Panc1 (cell line): ENCODE results near the gene PJA2. TPM values are rescaled to one million over a fixed set of nuclear protein-coding genes. Genes with fewer than 3 reads are reported as not detected.

Experiments used
- ATAC-seq: fragments of 200-7000 bp; cut with Tn5 transposase; 2 replicates; pipeline ENCODE4 v1.9.1; 2020; ENCODE audit warnings: mild to moderate bottlenecking, moderate library complexity
- BruUV-seq: library from RNA; stranded (reverse); fragments of 400-500 nt; replicated peaks from 2 replicates; lab custom pipeline; 2021; lab: Mats Ljungman, UMichigan
- CTCF ChIA-PET: fragments of 300-600 bp; sonication (Branson Sonifier 250); formaldehyde crosslinking; loops from one replicate; lab custom pipeline; 2022; ENCODE audit warnings: antibody characterized with exemption; lab: Charles Lee
- POLR2A ChIA-PET: fragments of 300-600 bp; sonication (Branson Sonifier 250); formaldehyde crosslinking; loops from one replicate; lab custom pipeline; 2022; ENCODE audit warnings: antibody characterized with exemption; lab: Charles Lee
- DNase-seq: peaks from one replicate; pipeline ENCODE4 v3.0.0-alpha.2; 2010; ENCODE audit warnings: low read depth, low spot score
- H3K27ac ChIP-seq: 2 replicates; pipeline ENCODE4 v1.5.1; 2011; ENCODE audit warnings: mild to moderate bottlenecking, low read length, inconsistent platforms
- H3K27me3 ChIP-seq: fragments of 200-500 bp; sonication (Bioruptor generic); 2 replicates; pipeline ENCODE4 v1.6.0; 2014; ENCODE audit warnings: low read length, inconsistent platforms; ENCODE audit not compliant: control insufficient read depth, insufficient read depth
- H3K36me3 ChIP-seq: fragments of 200-500 bp; sonication (Bioruptor generic); 2 replicates; pipeline ENCODE4 v1.5.1; 2014; ENCODE audit warnings: inconsistent platforms, mild to moderate bottlenecking, low read length, moderate library complexity; ENCODE audit not compliant: control insufficient read depth, insufficient read depth
- H3K4me1 ChIP-seq: 2 replicates; pipeline ENCODE4 v1.5.1; 2011; ENCODE audit warnings: inconsistent platforms, mild to moderate bottlenecking, low read length, moderate library complexity; ENCODE audit not compliant: control insufficient read depth, insufficient read depth
- H3K4me3 ChIP-seq, 2 experiments: 2 replicates each; pipeline ENCODE4 v1.5.1; 2011 to 2012; ENCODE audit warnings: low read depth in 2 of 2, low read length in 2 of 2, mild to moderate bottlenecking in 2 of 2, inconsistent platforms in 1 of 2, moderate library complexity in 1 of 2
- H3K9me3 ChIP-seq: fragments of 200-500 bp; sonication (Bioruptor generic); 2 replicates; pipeline ENCODE4 v1.5.1; 2014; ENCODE audit warnings: low read depth, mild to moderate bottlenecking, inconsistent platforms, low read length, moderate library complexity; ENCODE audit not compliant: control insufficient read depth, insufficient read depth
- POLR2AphosphoS5 ChIP-seq: IDR thresholded peaks from 2 replicates; pipeline ENCODE4 v1.6.1; 2012; ENCODE audit warnings: mild to moderate bottlenecking, low read depth, low read length, moderate library complexity
- SIN3A ChIP-seq: IDR thresholded peaks from 2 replicates; pipeline ENCODE4 v1.6.1; 2012; ENCODE audit warnings: low read depth, mild to moderate bottlenecking, low read length, moderate library complexity, borderline replicate concordance; ENCODE audit not compliant: insufficient read depth
- TCF7L2 ChIP-seq: IDR thresholded peaks from 2 replicates; pipeline ENCODE4 v1.6.1; 2011; ENCODE audit warnings: mild to moderate bottlenecking, low read depth, low read length, inconsistent platforms
- in situ Hi-C: cut with HindIII; loops from 2 replicates; pipeline ENCODE4 v1.10.0; 2016; ENCODE audit warnings: low sequenced_read_pairs, low pct_unique_long_range_greater_than_20kb
- intact Hi-C: fragments of 100-400 bp; cut with micrococcal nuclease; formaldehyde crosslinking; loops from one replicate; pipeline ENCODE4 v1.10.0; 2022; ENCODE audit not compliant: unreplicated experiment
- total RNA-seq: library from RNA; stranded (reverse); gene quantifications from one replicate; pipeline ENCODE4 v1.2.1, GENCODE V29; 2021; ENCODE audit not compliant: unreplicated experiment
- TF ChIP-seq, protein P1 (sequence below): fragments of 450-650 bp; IDR thresholded peaks from 2 replicates; pipeline ENCODE4 v1.5.1; 2017; ENCODE audit warnings: mild to moderate bottlenecking
- TF ChIP-seq, protein P2 (sequence below), 2 experiments: IDR thresholded peaks; 2 replicates each; pipeline ENCODE4 v1.6.1; 2011 to 2012; ENCODE audit warnings: low read depth in 2 of 2, control low read depth in 1 of 2, low read length in 1 of 2, mild to moderate bottlenecking in 1 of 2, moderate library complexity in 1 of 2; ENCODE audit not compliant: insufficient read depth in 1 of 2

The PJA2 gene
- total RNA-seq, 1 experiment from 2014 or later = 33.6 TPM

DNA sequence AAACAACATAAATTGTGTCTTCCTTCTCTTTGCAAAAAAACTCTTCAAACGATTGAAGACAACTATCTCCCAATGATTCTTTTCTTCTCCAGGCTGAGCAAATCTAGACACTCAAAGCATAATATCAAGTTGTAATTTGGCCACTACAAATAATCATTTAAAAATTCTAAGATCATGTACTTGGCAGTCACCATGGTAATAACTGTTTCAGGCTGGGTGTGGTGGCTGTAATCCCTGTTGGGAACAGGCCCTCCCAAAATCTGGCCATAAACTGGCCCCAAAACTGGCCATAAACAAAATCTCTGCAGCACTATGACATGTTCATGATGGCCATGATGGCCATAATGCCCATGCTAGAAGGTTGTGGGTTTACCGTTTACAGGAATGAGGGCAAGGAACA is 52.0 kb downstream of the PJA2 start:
- TF ChIP-seq, protein P1, sequence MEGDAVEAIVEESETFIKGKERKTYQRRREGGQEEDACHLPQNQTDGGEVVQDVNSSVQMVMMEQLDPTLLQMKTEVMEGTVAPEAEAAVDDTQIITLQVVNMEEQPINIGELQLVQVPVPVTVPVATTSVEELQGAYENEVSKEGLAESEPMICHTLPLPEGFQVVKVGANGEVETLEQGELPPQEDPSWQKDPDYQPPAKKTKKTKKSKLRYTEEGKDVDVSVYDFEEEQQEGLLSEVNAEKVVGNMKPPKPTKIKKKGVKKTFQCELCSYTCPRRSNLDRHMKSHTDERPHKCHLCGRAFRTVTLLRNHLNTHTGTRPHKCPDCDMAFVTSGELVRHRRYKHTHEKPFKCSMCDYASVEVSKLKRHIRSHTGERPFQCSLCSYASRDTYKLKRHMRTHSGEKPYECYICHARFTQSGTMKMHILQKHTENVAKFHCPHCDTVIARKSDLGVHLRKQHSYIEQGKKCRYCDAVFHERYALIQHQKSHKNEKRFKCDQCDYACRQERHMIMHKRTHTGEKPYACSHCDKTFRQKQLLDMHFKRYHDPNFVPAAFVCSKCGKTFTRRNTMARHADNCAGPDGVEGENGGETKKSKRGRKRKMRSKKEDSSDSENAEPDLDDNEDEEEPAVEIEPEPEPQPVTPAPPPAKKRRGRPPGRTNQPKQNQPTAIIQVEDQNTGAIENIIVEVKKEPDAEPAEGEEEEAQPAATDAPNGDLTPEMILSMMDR = no peak
- TF ChIP-seq, protein P2, sequence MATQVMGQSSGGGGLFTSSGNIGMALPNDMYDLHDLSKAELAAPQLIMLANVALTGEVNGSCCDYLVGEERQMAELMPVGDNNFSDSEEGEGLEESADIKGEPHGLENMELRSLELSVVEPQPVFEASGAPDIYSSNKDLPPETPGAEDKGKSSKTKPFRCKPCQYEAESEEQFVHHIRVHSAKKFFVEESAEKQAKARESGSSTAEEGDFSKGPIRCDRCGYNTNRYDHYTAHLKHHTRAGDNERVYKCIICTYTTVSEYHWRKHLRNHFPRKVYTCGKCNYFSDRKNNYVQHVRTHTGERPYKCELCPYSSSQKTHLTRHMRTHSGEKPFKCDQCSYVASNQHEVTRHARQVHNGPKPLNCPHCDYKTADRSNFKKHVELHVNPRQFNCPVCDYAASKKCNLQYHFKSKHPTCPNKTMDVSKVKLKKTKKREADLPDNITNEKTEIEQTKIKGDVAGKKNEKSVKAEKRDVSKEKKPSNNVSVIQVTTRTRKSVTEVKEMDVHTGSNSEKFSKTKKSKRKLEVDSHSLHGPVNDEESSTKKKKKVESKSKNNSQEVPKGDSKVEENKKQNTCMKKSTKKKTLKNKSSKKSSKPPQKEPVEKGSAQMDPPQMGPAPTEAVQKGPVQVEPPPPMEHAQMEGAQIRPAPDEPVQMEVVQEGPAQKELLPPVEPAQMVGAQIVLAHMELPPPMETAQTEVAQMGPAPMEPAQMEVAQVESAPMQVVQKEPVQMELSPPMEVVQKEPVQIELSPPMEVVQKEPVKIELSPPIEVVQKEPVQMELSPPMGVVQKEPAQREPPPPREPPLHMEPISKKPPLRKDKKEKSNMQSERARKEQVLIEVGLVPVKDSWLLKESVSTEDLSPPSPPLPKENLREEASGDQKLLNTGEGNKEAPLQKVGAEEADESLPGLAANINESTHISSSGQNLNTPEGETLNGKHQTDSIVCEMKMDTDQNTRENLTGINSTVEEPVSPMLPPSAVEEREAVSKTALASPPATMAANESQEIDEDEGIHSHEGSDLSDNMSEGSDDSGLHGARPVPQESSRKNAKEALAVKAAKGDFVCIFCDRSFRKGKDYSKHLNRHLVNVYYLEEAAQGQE (IDR thresholded peaks at IDR 0.05; ENCODE audit: insufficient read depth in 1 of 2, low read depth in 2 of 2, low read length in 1 of 2) = no peak
- TF ChIP-seq SIN3A (no peak), TCF7L2 (no peak), POLR2AphosphoS5 (no peak)
- intact Hi-C loops = no loop called here
- no TSS peak for BruUV-seq
- Histone ChIP-seq H3K4me3 (no peak overlapping the region), H3K27me3 (no peaks in the 10 kb centered on the region), H3K27ac (no peak overlapping the region), H3K36me3 (peaks cover 6% of the 10 kb centered on the region; the same call in 1 of the 2 replicates), H3K4me1 (no peaks in the 10 kb centered on the region), H3K9me3 (no peaks in the 10 kb centered on the region)
- no peak for ATAC-seq
- ChIA-PET CTCF (no interaction called here), POLR2A (no interaction called here)
- in situ Hi-C loops = no loop called here
- no peak for DNase-seq

DNA sequence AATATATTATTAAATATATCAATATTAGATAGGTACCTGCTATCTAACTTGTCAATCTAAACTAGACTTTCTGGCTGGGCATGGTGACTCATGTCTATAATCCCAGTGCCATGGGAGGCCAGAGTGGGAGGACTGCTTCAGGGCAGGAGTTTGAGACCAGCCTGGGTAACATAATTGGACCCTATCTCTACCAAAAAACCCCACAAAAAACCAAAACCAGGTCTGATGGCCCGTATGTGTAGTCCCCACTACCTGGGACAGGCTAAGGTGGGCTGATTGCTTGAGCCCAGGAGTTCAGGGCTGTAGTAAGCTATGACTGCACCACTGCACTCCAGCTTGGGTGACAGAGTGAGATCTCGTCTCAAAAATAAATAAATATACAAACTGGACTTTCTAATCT is 55.0 kb downstream of the PJA2 start:
- in situ Hi-C loops (no loop called here), intact Hi-C loops (no loop called here)
- no peaks in the 10 kb centered on the region for H3K9me3 ChIP-seq
- no TSS peak for BruUV-seq
- H3K4me3 ChIP-seq = no peak overlapping the region
- POLR2A ChIA-PET = no interaction called here
- H3K4me1 ChIP-seq = no peaks in the 10 kb centered on the region
- ATAC-seq (no peak), DNase-seq (no peak)
- H3K27ac ChIP-seq = no peak overlapping the region
- CTCF ChIA-PET = no interaction called here
- H3K27me3 ChIP-seq = no peaks in the 10 kb centered on the region
- no peak for TF ChIP-seq TCF7L2
- TF ChIP-seq POLR2AphosphoS5 = no peak
- TF ChIP-seq, protein P2 (IDR thresholded peaks at IDR 0.05; ENCODE audit: insufficient read depth in 1 of 2, low read depth in 2 of 2, low read length in 1 of 2) = no peak
- TF ChIP-seq, protein P1 = no peak
- no peak for TF ChIP-seq SIN3A
- peaks cover 2% of the 10 kb centered on the region for H3K36me3 ChIP-seq
